Suprapubic skin (tissue), 4 donors: ENCODE measurements around the gene LRRTM1. TPM values are rescaled to one million over a fixed set of nuclear protein-coding genes. Genes with fewer than 3 reads are reported as not detected.

Experiments
- DNase-seq, 2 donors: peaks; one replicate each; pipeline ENCODE4 v3.0.0-alpha.2; 2019; ENCODE audit warnings: low spot score in 2 of 2
- H3K27ac ChIP-seq: fragments of 200-600 bp; sonication (generic); one replicate; pipeline ENCODE4 v1.5.1; 2019
- H3K27me3 ChIP-seq: fragments of 200-600 bp; sonication (generic); one replicate; pipeline ENCODE4 v1.5.1; 2019
- H3K36me3 ChIP-seq: fragments of 200-600 bp; sonication (generic); one replicate; pipeline ENCODE4 v1.5.1; 2019
- H3K4me1 ChIP-seq: fragments of 200-600 bp; sonication (generic); one replicate; pipeline ENCODE4 v1.5.1; 2019
- H3K4me3 ChIP-seq: fragments of 200-600 bp; sonication (generic); one replicate; pipeline ENCODE4 v1.5.1; 2019; ENCODE audit warnings: mild to moderate bottlenecking
- H3K9me3 ChIP-seq: fragments of 200-600 bp; sonication (generic); one replicate; pipeline ENCODE4 v1.5.1; 2019
- EP300 ChIP-seq: sonication (generic); formaldehyde crosslinking; IDR thresholded peaks from one replicate; pipeline ENCODE4 v1.6.1; 2017; ENCODE audit warnings: antibody characterized with exemption
- POLR2A ChIP-seq, 2 donors: fragments of 450-650 bp; IDR thresholded peaks; one replicate each; pipeline ENCODE4 v1.6.1; 2017; ENCODE audit warnings: antibody characterized with exemption in 2 of 2, mild to moderate bottlenecking in 2 of 2, moderate library complexity in 2 of 2
- POLR2AphosphoS5 ChIP-seq, 3 donors: sonication (generic); formaldehyde crosslinking; IDR thresholded peaks; one replicate each; pipeline ENCODE4 v1.6.1; 2017; ENCODE audit warnings: antibody characterized with exemption in 3 of 3
- WGBS: methylation state at CpG from one replicate; pipeline ENCODE4 v1.1.5; 2018; 5-methylcytosine and 5-hydroxymethylcytosine counted together
- total RNA-seq, 4 donors: library from RNA; depleted of rRNA; stranded (reverse); fragments of >200 nt; gene quantifications; one replicate each; pipeline ENCODE4 v1.1.0, GENCODE V29; 2016
- TF ChIP-seq, protein P1 (sequence below), 2 donors: fragments of 200-600 bp in 1 of 2; fragments of 450-650 bp in 1 of 2; sonication (generic) in 1 of 2; IDR thresholded peaks; one replicate each; pipeline ENCODE4 v1.5.1; 2016 to 2019; ENCODE audit warnings: antibody characterized with exemption in 2 of 2, mild to moderate bottlenecking in 1 of 2, moderate library complexity in 1 of 2

The LRRTM1 gene
- total RNA-seq, 4 donors from 2014 or later = 0.30 to 2.5 TPM; not detected in 2

GRCh38 chr2:80322958-80323357 is 18.4 kb upstream of the LRRTM1 start:
- TF ChIP-seq EP300 (no peak), POLR2A (IDR thresholded peaks at IDR 0.05) (no peak)
- TF ChIP-seq, protein P1, sequence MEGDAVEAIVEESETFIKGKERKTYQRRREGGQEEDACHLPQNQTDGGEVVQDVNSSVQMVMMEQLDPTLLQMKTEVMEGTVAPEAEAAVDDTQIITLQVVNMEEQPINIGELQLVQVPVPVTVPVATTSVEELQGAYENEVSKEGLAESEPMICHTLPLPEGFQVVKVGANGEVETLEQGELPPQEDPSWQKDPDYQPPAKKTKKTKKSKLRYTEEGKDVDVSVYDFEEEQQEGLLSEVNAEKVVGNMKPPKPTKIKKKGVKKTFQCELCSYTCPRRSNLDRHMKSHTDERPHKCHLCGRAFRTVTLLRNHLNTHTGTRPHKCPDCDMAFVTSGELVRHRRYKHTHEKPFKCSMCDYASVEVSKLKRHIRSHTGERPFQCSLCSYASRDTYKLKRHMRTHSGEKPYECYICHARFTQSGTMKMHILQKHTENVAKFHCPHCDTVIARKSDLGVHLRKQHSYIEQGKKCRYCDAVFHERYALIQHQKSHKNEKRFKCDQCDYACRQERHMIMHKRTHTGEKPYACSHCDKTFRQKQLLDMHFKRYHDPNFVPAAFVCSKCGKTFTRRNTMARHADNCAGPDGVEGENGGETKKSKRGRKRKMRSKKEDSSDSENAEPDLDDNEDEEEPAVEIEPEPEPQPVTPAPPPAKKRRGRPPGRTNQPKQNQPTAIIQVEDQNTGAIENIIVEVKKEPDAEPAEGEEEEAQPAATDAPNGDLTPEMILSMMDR (IDR thresholded peaks at IDR 0.05) = no peak
- Histone ChIP-seq H3K27ac (no peak overlapping the region), H3K4me3 (no peak overlapping the region), H3K4me1 (no peaks in the 10 kb centered on the region), H3K36me3 (no peaks in the 10 kb centered on the region), H3K27me3 (peaks cover 17% of the 10 kb centered on the region), H3K9me3 (no peaks in the 10 kb centered on the region)
- 49% methylated on average over 8 of the region's 14 CpGs for WGBS
- no peak for DNase-seq

GRCh38 chr2:80322311-80322920 is 17.9 kb upstream of the LRRTM1 start:
- TF ChIP-seq POLR2AphosphoS5 (IDR thresholded peaks at IDR 0.05) = no peak
- TF ChIP-seq, protein P1 (IDR thresholded peaks at IDR 0.05) = no peak
- TF ChIP-seq POLR2A (IDR thresholded peaks at IDR 0.05) = no peak
- no peak for TF ChIP-seq EP300
- Histone ChIP-seq H3K9me3 (no peaks in the 10 kb centered on the region), H3K4me1 (no peaks in the 10 kb centered on the region), H3K36me3 (no peaks in the 10 kb centered on the region), H3K4me3 (no peak overlapping the region), H3K27me3 (peaks cover 17% of the 10 kb centered on the region), H3K27ac (no peak overlapping the region)
- 8% methylated on average over 22 of the region's 42 CpGs for WGBS
- DNase-seq = peak in 1 of 2 donors; percentile 77

- no peak overlapping the region for H3K4me3 ChIP-seq
- no peak for DNase-seq
- no peaks in the 10 kb centered on the region for H3K4me1 ChIP-seq
- no peak for TF ChIP-seq POLR2A (IDR thresholded peaks at IDR 0.05)
- no peak for TF ChIP-seq EP300
- TF ChIP-seq POLR2AphosphoS5 (IDR thresholded peaks at IDR 0.05) = no peak
- TF ChIP-seq, protein P1 (IDR thresholded peaks at IDR 0.05) = no peak
- whole genome bisulfite sequencing = 91% methylated on average over 5 of the region's 5 CpGs
- H3K9me3 ChIP-seq = no peaks in the 10 kb centered on the region
- H3K27ac ChIP-seq = no peak overlapping the region
- no peaks in the 10 kb centered on the region for H3K27me3 ChIP-seq
- no peaks in the 10 kb centered on the region for H3K36me3 ChIP-seq
Measured at GRCh38 chr2:80312282-80312839, 7.8 kb upstream of the LRRTM1 start.

GRCh38 chr2:80311304-80311703 is 6.8 kb upstream of the LRRTM1 start:
- TF ChIP-seq POLR2A (IDR thresholded peaks at IDR 0.05) = no peak
- TF ChIP-seq, protein P1 (IDR thresholded peaks at IDR 0.05) = no peak
- TF ChIP-seq POLR2AphosphoS5 (IDR thresholded peaks at IDR 0.05) = no peak
- no peak for TF ChIP-seq EP300
- H3K4me1 ChIP-seq = no peaks in the 10 kb centered on the region
- no peaks in the 10 kb centered on the region for H3K9me3 ChIP-seq
- H3K27ac ChIP-seq = no peak overlapping the region
- DNase-seq = no peak
- H3K27me3 ChIP-seq = no peaks in the 10 kb centered on the region
- H3K36me3 ChIP-seq = no peaks in the 10 kb centered on the region
- WGBS = 30% methylated on average over 3 of the region's 3 CpGs
- H3K4me3 ChIP-seq = no peak overlapping the region

DNA sequence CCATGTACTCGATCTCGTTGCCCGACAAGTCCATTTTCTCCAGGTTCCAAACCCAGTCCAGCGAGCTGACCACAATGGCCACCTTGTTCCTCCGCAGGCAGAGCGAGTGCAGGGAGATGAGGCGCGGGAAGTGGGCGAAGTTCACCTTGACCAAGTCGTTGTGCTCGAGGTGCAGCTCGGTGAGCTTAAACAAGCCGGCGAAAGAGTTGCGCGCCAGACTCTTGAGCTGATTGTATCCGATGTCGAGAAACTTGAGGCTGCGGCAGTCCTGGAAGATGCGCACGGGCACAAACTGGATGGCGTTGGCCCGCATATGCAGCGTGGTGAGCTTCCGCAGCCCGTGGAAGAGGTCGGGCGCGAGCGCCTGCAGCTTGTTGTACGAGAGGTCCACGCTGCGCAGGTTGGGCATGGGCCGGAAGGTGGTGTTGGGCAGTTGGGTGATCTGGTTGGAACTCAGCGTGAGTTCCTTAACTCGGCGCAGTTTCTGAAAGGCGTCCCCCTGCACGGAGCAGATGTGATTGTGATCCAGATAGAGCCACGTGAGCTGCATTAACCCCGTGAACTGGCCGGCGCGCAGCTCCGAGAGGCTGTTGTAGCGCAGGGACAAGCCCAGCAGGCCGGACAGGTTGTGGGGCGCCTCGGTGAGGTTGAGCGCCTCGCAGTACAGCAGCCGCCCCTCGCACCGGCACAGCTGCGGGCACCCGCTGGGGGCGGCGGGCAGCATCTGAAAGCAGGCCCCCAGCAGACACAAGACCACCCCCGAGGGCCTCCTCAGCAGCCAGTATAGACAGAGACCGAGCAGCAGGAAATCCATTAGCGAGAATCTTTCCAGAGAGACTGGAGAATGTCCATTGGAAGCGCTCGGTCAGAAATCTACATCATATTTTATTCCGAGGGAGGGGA is 1.3 kb downstream of the LRRTM1 start:
- TF ChIP-seq EP300 (no peak), POLR2A (IDR thresholded peaks at IDR 0.05) (no peak), POLR2AphosphoS5 (IDR thresholded peaks at IDR 0.05) (no peak)
- TF ChIP-seq, protein P1 (IDR thresholded peaks at IDR 0.05) = no peak
- DNase-seq = no peak
- 6% methylated on average over 21 of the region's 64 CpGs for WGBS
- Histone ChIP-seq H3K36me3 (no peaks in the 10 kb centered on the region), H3K4me1 (peaks cover 18% of the 10 kb centered on the region), H3K9me3 (no peaks in the 10 kb centered on the region), H3K4me3 (peak overlapping the region; percentile 9), H3K27ac (no peak overlapping the region), H3K27me3 (peaks cover 46% of the 10 kb centered on the region)
